AG09309 (cell line): ENCODE data around the gene PIP5K1C.

Experiments
- DNase-seq: peaks from one replicate; pipeline ENCODE4 v3.0.0-alpha.2; 2010; ENCODE audit warnings: low read depth
- H3K4me3 ChIP-seq: 2 replicates; pipeline ENCODE4 v1.5.1; 2011; ENCODE audit warnings: mild to moderate bottlenecking, low read depth, low read length, moderate library complexity; ENCODE audit not compliant: control insufficient read depth
- CTCF ChIP-seq: IDR thresholded peaks from 2 replicates; pipeline ENCODE4 v1.5.1; 2011; ENCODE audit warnings: mild to moderate bottlenecking, low read depth, low read length, inconsistent platforms; ENCODE audit not compliant: insufficient read depth, control insufficient read depth; ENCODE audit errors: missing control alignments

The PIP5K1C gene

GRCh38 chr19:3674784-3675543 lies 25.3 kb downstream of the PIP5K1C start:
- H3K4me3 ChIP-seq, result no peak overlapping the region
- TF ChIP-seq CTCF, result no peak
- no peak for DNase-seq

DNA sequence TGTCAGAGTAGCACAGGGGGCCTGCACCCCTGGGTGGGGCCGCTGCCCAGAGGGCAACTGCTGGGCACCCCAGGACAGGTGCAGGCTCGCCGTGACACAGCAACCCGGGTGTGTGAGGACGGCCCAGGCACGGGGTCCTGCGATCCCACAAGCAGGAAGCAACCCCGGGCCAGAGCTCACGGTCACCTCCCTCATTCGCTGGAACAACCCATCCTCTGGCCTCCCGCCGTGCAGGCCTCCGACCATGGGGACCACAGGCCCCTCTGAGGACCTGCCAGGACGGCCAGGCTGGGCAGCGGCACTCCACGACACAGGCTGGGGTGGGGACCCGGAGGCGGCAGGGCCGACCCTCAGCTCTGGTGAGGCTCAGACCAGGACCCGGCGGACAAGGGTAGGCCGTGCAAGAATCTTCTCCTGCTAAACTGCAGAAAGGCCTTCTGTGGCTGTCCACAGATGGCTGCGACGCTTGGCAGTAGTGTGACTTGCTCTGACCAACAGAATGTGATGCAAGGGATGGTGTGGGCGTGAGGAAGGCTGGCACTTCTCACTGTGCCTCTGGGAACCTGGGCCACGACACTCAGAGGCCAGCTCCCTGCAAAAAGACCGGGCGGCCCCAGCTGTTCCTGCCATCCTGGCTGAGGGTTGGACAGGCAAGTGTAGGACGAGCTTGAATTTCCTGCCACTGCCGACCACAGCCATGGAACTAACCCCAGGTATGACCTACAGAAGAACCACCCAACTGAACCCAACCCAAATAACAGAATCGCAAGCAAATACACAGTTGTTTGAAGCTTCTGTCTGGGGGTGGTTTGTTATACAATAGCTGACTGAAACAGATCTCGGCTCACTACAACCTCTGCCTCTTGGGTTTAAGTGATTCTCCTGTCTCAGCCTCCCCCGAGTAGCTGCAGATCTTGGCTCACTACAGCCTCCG lies 26.5 kb downstream of the PIP5K1C start:
- TF ChIP-seq CTCF, result no peak
- no peak overlapping the region for H3K4me3 ChIP-seq
- no peak for DNase-seq

DNA sequence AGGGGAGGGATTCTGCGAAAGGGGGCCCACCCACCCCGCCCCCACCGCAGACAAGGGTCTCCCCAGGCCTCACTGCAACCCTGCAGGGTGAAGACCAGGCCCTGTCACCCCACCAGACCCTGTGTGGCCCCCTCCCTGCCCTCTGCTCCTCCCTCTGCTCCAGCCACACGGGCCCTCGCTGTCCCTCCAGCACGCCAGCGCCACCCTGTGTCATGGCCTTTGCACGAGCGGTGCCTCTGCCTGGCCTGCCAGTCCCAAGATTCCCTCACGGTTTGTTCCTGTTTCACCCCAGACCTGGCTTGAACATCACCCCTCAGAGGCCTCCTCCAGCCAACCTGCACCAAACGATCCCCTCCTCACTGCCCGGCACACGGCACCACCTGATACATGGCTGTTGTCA lies 27.3 kb downstream of the PIP5K1C start:
- DNase-seq, result no peak
- H3K4me3 ChIP-seq, result no peak overlapping the region
- no peak for TF ChIP-seq CTCF

DNA sequence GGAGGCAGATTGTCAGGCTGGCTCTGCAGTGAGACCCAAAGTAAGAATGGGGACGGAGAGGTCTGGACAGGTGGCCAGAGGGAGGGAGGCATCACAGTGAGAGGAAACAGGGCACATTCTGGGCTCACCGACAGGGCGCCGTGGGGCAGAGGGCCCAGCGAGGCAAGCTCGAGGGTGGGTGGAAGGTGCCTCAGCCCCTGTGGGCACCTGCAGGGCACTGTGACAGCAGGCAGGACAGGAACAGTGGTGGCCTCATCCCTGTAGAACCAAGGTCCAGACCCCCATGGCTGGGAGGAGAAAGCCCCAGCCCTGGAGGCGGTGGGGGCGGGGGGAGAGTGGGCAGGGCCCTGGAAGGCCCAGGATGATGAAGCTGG lies 27.7 kb downstream of the PIP5K1C start:
- no peak for DNase-seq
- no peak overlapping the region for H3K4me3 ChIP-seq
- TF ChIP-seq CTCF, result no peak

GRCh38 chr19:3671680-3672574 lies 28.3 kb downstream of the PIP5K1C start:
- DNase-seq, result no peak
- H3K4me3 ChIP-seq, result no peak overlapping the region
- TF ChIP-seq CTCF, result no peak

- H3K4me3 ChIP-seq, result peak overlapping the region; percentile 9
- TF ChIP-seq CTCF, result no peak
- DNase-seq, result no peak
These were observed 29.2 kb downstream of the PIP5K1C start for GRCh38 chr19:3670796-3671679.
